Measurements from ENCODE around the gene ARHGEF17. TPM values are rescaled to one million over a fixed set of nuclear protein-coding genes. Genes with fewer than 3 reads are reported as not detected.

Gene ARHGEF17
- total and polyA plus RNA-seq, 2 of the 8 experiments (the other 6 are each of a cell fraction or from before 2014, with no cell fraction given) = 11.3 to 14.6 TPM

- Histone ChIP-seq H4K20me1 (replicated peaks in 1 of 2; ENCODE audit: control insufficient read depth in 1 of 2, insufficient read depth in 2 of 2, low read length in 2 of 2) (peaks cover 6 to 10% of the 10 kb centered on the region in 2 experiments), H3K27ac (ENCODE audit: low read depth, low read length) (no peak overlapping the region), H3K79me1 (ENCODE audit: low read depth, low read length) (peaks cover 9% of the 10 kb centered on the region; the same call in 1 of the 2 replicates), H3K23me2 (ENCODE audit: low read depth, low read length) (peaks cover 8% of the 10 kb centered on the region), H2BK15ac (ENCODE audit: low read length) (no peak overlapping the region), H3K9ac (replicated peaks in 1 of 4; ENCODE audit: extremely low read depth in 1 of 4, low read depth in 3 of 4, low read length in 3 of 4) (no peak overlapping the region), H3K4me2 (ENCODE audit: insufficient read depth in 1 of 2, low read depth in 2 of 2, low read length in 2 of 2) (no peak overlapping the region), H3K36me3 (ENCODE audit: control insufficient read depth in 2 of 4, insufficient read depth in 4 of 4, low read length in 3 of 4) (no peaks in the 10 kb centered on the region), H3K9me3 (ENCODE audit: insufficient read depth in 2 of 2, low read depth in 1 of 2, low read length in 1 of 2) (no peaks in the 10 kb centered on the region), H3K4ac (replicated peaks; ENCODE audit: insufficient read length, low read depth, low read length) (no peak overlapping the region), H2AFZ (ENCODE audit: low read length) (no peak overlapping the region), H2BK12ac (ENCODE audit: low read depth, low read length) (no peak overlapping the region), H3K56ac (replicated peaks; ENCODE audit: insufficient read length, low read depth, low read length) (no peak overlapping the region), H4K8ac (ENCODE audit: extremely low read depth, insufficient read depth, low read length) (no peak overlapping the region), H2BK5ac (ENCODE audit: low read depth, low read length) (no peak overlapping the region), H3K27me3 (replicated peaks in 1 of 4; ENCODE audit: control insufficient read depth in 3 of 4, extremely low read depth in 1 of 4, insufficient read depth in 3 of 4, low read length in 3 of 4) (peaks cover 0 to 15% (median 9%) of the 10 kb centered on the region in 4 experiments; a peak in 4 of 7 replicates), H4K5ac (ENCODE audit: insufficient read length, low read depth, low read length) (no peak overlapping the region), H2BK20ac (ENCODE audit: low read length) (no peak overlapping the region), H3K79me2 (ENCODE audit: control insufficient read depth in 1 of 2, insufficient read depth in 2 of 2, low read length in 2 of 2) (no peaks in the 10 kb centered on the region; a peak in 1 of 4 replicates), H2BK120ac (replicated peaks; ENCODE audit: low read depth, low read length) (no peak overlapping the region), H2AK5ac (ENCODE audit: low read depth, low read length) (no peak overlapping the region), H3K4me1 (replicated peaks in 1 of 4; ENCODE audit: control insufficient read depth in 3 of 4, insufficient read depth in 4 of 4, low read length in 3 of 4) (peaks cover 3 to 18% (median 10%) of the 10 kb centered on the region in 4 experiments), H3K4me3 (ENCODE audit: extremely low read depth in 1 of 4, insufficient read depth in 2 of 4, low read depth in 3 of 4, low read length in 4 of 4) (no peak overlapping the region), H3K14ac (ENCODE audit: insufficient read length) (no peak overlapping the region), H3K18ac (ENCODE audit: extremely low read depth, low read length) (no peak overlapping the region), H4K91ac (replicated peaks; ENCODE audit: insufficient read length, low read length) (no peak overlapping the region), H3K23ac (ENCODE audit: insufficient read length) (no peak overlapping the region)
- 94% methylated on average over 6 of the region's 7 CpGs; no CpG with 5 or more reads in 1 of the 2 experiments for WGBS, 2 experiments (ENCODE audit: extremely low coverage in 1 of 2, insufficient coverage in 1 of 2, insufficient read length in 1 of 2, insufficient replicate concordance in 2 of 2, low coverage in 1 of 2, low lambda C conversion rate in 2 of 2, missing lambda C conversion rate in 1 of 2)
- CTCF ChIA-PET (ENCODE audit: partially characterized antibody) = interaction anchor here (1.0 to 59.1 kb wide), 6 partner anchors 9 to 57 kb away, joined by 3 to 1456 read pairs (median 6); no protein-coding TSS in a partner anchor
- DNase-seq (ENCODE audit: low read depth in 1 of 2, low spot score in 2 of 2) = no peak
- no peak for FAIRE-seq
- POLR2A ChIA-PET (ENCODE audit: partially characterized antibody) = interaction anchor here (0.6 to 1.8 kb wide), 4 partner anchors 13 to 747 kb away, joined by 3 to 5 read pairs (median 4); no protein-coding TSS in a partner anchor
- TF ChIP-seq, protein P1, sequence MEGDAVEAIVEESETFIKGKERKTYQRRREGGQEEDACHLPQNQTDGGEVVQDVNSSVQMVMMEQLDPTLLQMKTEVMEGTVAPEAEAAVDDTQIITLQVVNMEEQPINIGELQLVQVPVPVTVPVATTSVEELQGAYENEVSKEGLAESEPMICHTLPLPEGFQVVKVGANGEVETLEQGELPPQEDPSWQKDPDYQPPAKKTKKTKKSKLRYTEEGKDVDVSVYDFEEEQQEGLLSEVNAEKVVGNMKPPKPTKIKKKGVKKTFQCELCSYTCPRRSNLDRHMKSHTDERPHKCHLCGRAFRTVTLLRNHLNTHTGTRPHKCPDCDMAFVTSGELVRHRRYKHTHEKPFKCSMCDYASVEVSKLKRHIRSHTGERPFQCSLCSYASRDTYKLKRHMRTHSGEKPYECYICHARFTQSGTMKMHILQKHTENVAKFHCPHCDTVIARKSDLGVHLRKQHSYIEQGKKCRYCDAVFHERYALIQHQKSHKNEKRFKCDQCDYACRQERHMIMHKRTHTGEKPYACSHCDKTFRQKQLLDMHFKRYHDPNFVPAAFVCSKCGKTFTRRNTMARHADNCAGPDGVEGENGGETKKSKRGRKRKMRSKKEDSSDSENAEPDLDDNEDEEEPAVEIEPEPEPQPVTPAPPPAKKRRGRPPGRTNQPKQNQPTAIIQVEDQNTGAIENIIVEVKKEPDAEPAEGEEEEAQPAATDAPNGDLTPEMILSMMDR (IDR thresholded peaks at IDR 0.05; ENCODE audit: control extremely low read depth in 1 of 3, insufficient read depth in 1 of 3, low read depth in 1 of 3, low read length in 3 of 3) = no peak
- TF ChIP-seq EP300 (IDR thresholded peaks at IDR 0.05; ENCODE audit: borderline replicate concordance in 1 of 2, low read depth in 2 of 2, low read length in 2 of 2) = no peak
- TF ChIP-seq, protein P2, sequence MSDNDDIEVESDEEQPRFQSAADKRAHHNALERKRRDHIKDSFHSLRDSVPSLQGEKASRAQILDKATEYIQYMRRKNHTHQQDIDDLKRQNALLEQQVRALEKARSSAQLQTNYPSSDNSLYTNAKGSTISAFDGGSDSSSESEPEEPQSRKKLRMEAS (IDR thresholded peaks at IDR 0.05) = no peak
- no peak for TF ChIP-seq YY1 (IDR thresholded peaks at IDR 0.05; ENCODE audit: low read depth, low read length)
- TF ChIP-seq RNF2 (IDR thresholded peaks at IDR 0.05; ENCODE audit: borderline replicate concordance, low read depth, low read length, missing control alignments, poor library complexity, severe bottlenecking) = no peak
- TF ChIP-seq CREB1 (IDR thresholded peaks at IDR 0.05) = no peak
- TF ChIP-seq HDAC2 (IDR thresholded peaks at IDR 0.05; ENCODE audit: borderline replicate concordance in 1 of 2, low read depth in 2 of 2, low read length in 2 of 2) = no peak
- no peak for TF ChIP-seq MAFK (IDR thresholded peaks at IDR 0.05; ENCODE audit: low read depth, low read length)
Observed at GRCh38 chr11:73380331-73380730, 72.3 kb downstream of the ARHGEF17 start.

Data from H1 (cell line).